Esophagus squamous epithelium (tissue), 5 donors: Measurements from ENCODE around the gene MTX1. TPM values are rescaled to one million over a fixed set of nuclear protein-coding genes. Genes with fewer than 3 reads are reported as not detected.
"Not testable (repeated sequence)": the region's sequence is repeated elsewhere in the genome, so short reads cannot be mapped to it uniquely, and the experiment has no call there.

ENCODE experiments used
- DNase-seq: peaks from one replicate; lab custom pipeline; 2025; lab: John Stamatoyannopoulos, UW
- H3K27ac ChIP-seq, 4 donors: fragments of 200-600 bp; sonication (generic); one replicate each; pipeline ENCODE4 v1.5.1; 2016 to 2019; ENCODE audit warnings: mild to moderate bottlenecking in 1 of 4
- H3K27me3 ChIP-seq, 4 donors: fragments of 200-600 bp; sonication (generic); 1 replicate in 3 of 4; 2 replicates in 1 of 4; pipeline versions ENCODE4 v1.5.1 to v1.6.0; 2017 to 2021; ENCODE audit warnings: antibody characterized with exemption in 1 of 4
- H3K36me3 ChIP-seq, 3 donors: fragments of 200-600 bp; sonication (generic); one replicate each; pipeline ENCODE4 v1.5.1; 2016 to 2019
- H3K4me1 ChIP-seq, 3 donors: fragments of 200-600 bp; sonication (generic); one replicate each; pipeline ENCODE4 v1.5.1; 2017 to 2019
- H3K4me3 ChIP-seq, 4 donors: fragments of 200-600 bp; sonication (generic); 1 replicate in 3 of 4; 2 replicates in 1 of 4; pipeline ENCODE4 v1.5.1; 2016 to 2019; ENCODE audit warnings: mild to moderate bottlenecking in 2 of 4, moderate library complexity in 1 of 4
- H3K9me3 ChIP-seq, 3 donors: fragments of 200-600 bp; sonication (generic); one replicate each; pipeline ENCODE4 v1.5.1; 2016 to 2019
- CTCF ChIP-seq, 6 experiments: fragments of 450-650 bp in 4 of 6; fragments of 200-600 bp in 2 of 6; sonication (generic) in 2 of 6; IDR thresholded peaks; one replicate each; pipeline ENCODE4 v1.5.1; 2016 to 2019; ENCODE audit warnings: antibody characterized with exemption in 6 of 6, mild to moderate bottlenecking in 4 of 6, moderate library complexity in 4 of 6
- POLR2A ChIP-seq, 4 donors: fragments of 450-650 bp; IDR thresholded peaks; one replicate each; pipeline ENCODE4 v1.6.1; 2017; ENCODE audit warnings: antibody characterized with exemption in 4 of 4, mild to moderate bottlenecking in 4 of 4, moderate library complexity in 3 of 4
- whole genome bisulfite sequencing, 2 donors: methylation state at CpG; one replicate each; pipeline ENCODE4 v1.1.5; 2018; 5-methylcytosine and 5-hydroxymethylcytosine counted together
- intact Hi-C: fragments of 100-400 bp; cut with DNase I; formaldehyde crosslinking; loops from one replicate; pipeline ENCODE4 v1.15.0; 2022
- total RNA-seq, 4 donors: library from RNA; depleted of rRNA; stranded (reverse); fragments of >200 nt; gene quantifications; one replicate each; pipeline ENCODE4 v1.1.0, GENCODE V29; 2016
- donor health status: DM: yes; HTN: yes; CAD: no.

Gene MTX1
- total RNA-seq: 10 to 100 TPM; 34.0 to 59.1 (median 42.9) TPM

GRCh38 chr1:155208541-155209311 is at the start of gene MTX1:
TSS of gene MTX1 (plus strand) at chr1:155208695. CDS start at chr1:155208805, 110 bp downstream.
- H3K4me3 ChIP-seq: peak within 1 kb of the TSS; percentile 79 to 100 (median 86)
- peaks cover 0 to 26% (median 0%) of the 10 kb centered on the region in 3 donors for H3K36me3 ChIP-seq
- intact Hi-C loops: loop anchor here (5.0 kb wide), 1 partner anchor 34 kb away; a partner anchor contains a TSS
- no peaks in the 10 kb centered on the region for H3K9me3 ChIP-seq
- peaks cover 21 to 47% (median 26%) of the 10 kb centered on the region in 3 donors for H3K4me1 ChIP-seq
- peak in 2 of 4 donors; percentile 24 to 30 for TF ChIP-seq POLR2A (IDR thresholded peaks at IDR 0.05)
- TF ChIP-seq CTCF (IDR thresholded peaks at IDR 0.05): no peak
- 0% methylated on average over 7 to 10 of the region's 64 CpGs for WGBS, 2 donors
- DNase-seq: peak; percentile 55
- no peaks in the 10 kb centered on the region for H3K27me3 ChIP-seq
- H3K27ac ChIP-seq: peak within 1 kb of the TSS; percentile 97 to 99 (median 98)

GRCh38 chr1:155158991-155159390 is 49.5 kb upstream of the MTX1 start:
- Histone ChIP-seq H3K9me3 (no peaks in the 10 kb centered on the region), H3K27me3 (no peaks in the 10 kb centered on the region), H3K27ac (no peak overlapping the region), H3K4me3 (no peak overlapping the region), H3K36me3 (no peaks in the 10 kb centered on the region), H3K4me1 (no peaks in the 10 kb centered on the region)
- 31 to 57% methylated on average over 1 of the region's 1 CpG for WGBS, 2 donors
- TF ChIP-seq POLR2A (IDR thresholded peaks at IDR 0.05): no peak
- TF ChIP-seq CTCF (IDR thresholded peaks at IDR 0.05): no peak
- intact Hi-C loops: no loop called here
- DNase-seq: no peak

- no peak for TF ChIP-seq POLR2A (IDR thresholded peaks at IDR 0.05)
- TF ChIP-seq CTCF (IDR thresholded peaks at IDR 0.05): no peak
These were observed 48.4 kb upstream of the MTX1 start for GRCh38 chr1:155160128-155160527.

GRCh38 chr1:155162631-155163030 is 45.9 kb upstream of the MTX1 start:
- Histone ChIP-seq H3K27me3 (peaks cover 0 to 11% (median 0%) of the 10 kb centered on the region in 4 donors), H3K4me1 (peaks cover 8 to 20% (median 9%) of the 10 kb centered on the region in 3 donors)
- H3K27ac ChIP-seq, H3K36me3 ChIP-seq, H3K4me3 ChIP-seq, intact Hi-C loops, DNase-seq, H3K9me3 ChIP-seq: not testable (repeated sequence)
- 94 to 100% methylated on average over 4 to 5 of the region's 6 CpGs for whole genome bisulfite sequencing, 2 donors

More at GRCh38 chr1:155160128-155160527, 48.4 kb upstream of the MTX1 start:
- Histone ChIP-seq H3K9me3 (no peaks in the 10 kb centered on the region), H3K36me3 (no peaks in the 10 kb centered on the region), H3K4me3 (no peak overlapping the region), H3K27me3 (no peaks in the 10 kb centered on the region), H3K27ac (no peak overlapping the region), H3K4me1 (no peaks in the 10 kb centered on the region)
- no peak for DNase-seq
- WGBS, 2 donors: 79 to 80% methylated on average over 8 of the region's 8 CpGs
- intact Hi-C loops: no loop called here

GRCh38 chr1:155163785-155164184 is 44.7 kb upstream of the MTX1 start:
- H3K27ac ChIP-seq, H3K9me3 ChIP-seq, intact Hi-C loops, H3K36me3 ChIP-seq, DNase-seq, H3K4me3 ChIP-seq: not testable (repeated sequence)
- H3K27me3 ChIP-seq: peaks cover 0 to 11% (median 0%) of the 10 kb centered on the region in 4 donors
- H3K4me1 ChIP-seq: peaks cover 9 to 27% (median 13%) of the 10 kb centered on the region in 3 donors
- 90 to 95% methylated on average over 4 of the region's 4 CpGs for WGBS, 2 donors

- peaks cover 0 to 11% (median 0%) of the 10 kb centered on the region in 4 donors for H3K27me3 ChIP-seq
- H3K36me3 ChIP-seq, H3K27ac ChIP-seq, H3K9me3 ChIP-seq, intact Hi-C loops, DNase-seq, H3K4me3 ChIP-seq: not testable (repeated sequence)
- H3K4me1 ChIP-seq: peaks cover 9 to 27% (median 13%) of the 10 kb centered on the region in 3 donors
- 82 to 92% methylated on average over 11 of the region's 11 CpGs for WGBS, 2 donors
These were observed 43.9 kb upstream of the MTX1 start for GRCh38 chr1:155164625-155165024.
